Fibroblast of skin of scalp (primary cell): ENCODE results near the gene HPCAL4.

Source experiments
- DNase-seq: peaks from one replicate; pipeline ENCODE4 v3.0.0-alpha.2; 2013

The HPCAL4 gene

GRCh38 chr1:39675220-39675619 is 16.0 kb downstream of the HPCAL4 start:
- no peak for DNase-seq

GRCh38 chr1:39673215-39673614 is 18.0 kb downstream of the HPCAL4 start:
- no peak for DNase-seq

- no peak for DNase-seq
Observed at GRCh38 chr1:39672551-39672947, 18.7 kb downstream of the HPCAL4 start.

- peak; percentile 12 for DNase-seq
Observed at GRCh38 chr1:39671793-39672550, 19.3 kb downstream of the HPCAL4 start, which contains the start of gene NT5C1A. NT5C1A (minus strand) TSS chr1:39672107; CDS start chr1:39672038, 69 bp downstream.

GRCh38 chr1:39671433-39671792 is 19.8 kb downstream of the HPCAL4 start:
- DNase-seq: no peak

GRCh38 chr1:39670689-39671088 is 20.5 kb downstream of the HPCAL4 start:
- no peak for DNase-seq

- DNase-seq: no peak
Observed at GRCh38 chr1:39668894-39669293, 22.3 kb downstream of the HPCAL4 start.

- no peak for DNase-seq
Observed at GRCh38 chr1:39668111-39668510, 23.1 kb downstream of the HPCAL4 start.

GRCh38 chr1:39666772-39667171 is 24.5 kb downstream of the HPCAL4 start:
- DNase-seq: no peak

GRCh38 chr1:39663559-39663958 is 27.7 kb downstream of the HPCAL4 start:
- DNase-seq: no peak

- no peak for DNase-seq
Observed at GRCh38 chr1:39662861-39663260, 28.4 kb downstream of the HPCAL4 start.

- no peak for DNase-seq
Observed at GRCh38 chr1:39659538-39659937, 31.7 kb downstream of the HPCAL4 start.

- no peak for DNase-seq
Observed at GRCh38 chr1:39659110-39659509, 32.1 kb downstream of the HPCAL4 start.

- peak; percentile 68 for DNase-seq
Observed at GRCh38 chr1:39657923-39658485, 33.2 kb downstream of the HPCAL4 start.

- DNase-seq: peak; percentile 66
Observed at GRCh38 chr1:39657402-39657801, 33.8 kb downstream of the HPCAL4 start.

- DNase-seq: no peak
Observed at GRCh38 chr1:39656391-39656790, 34.8 kb downstream of the HPCAL4 start.

- no peak for DNase-seq
Observed at GRCh38 chr1:39655578-39656268, 35.5 kb downstream of the HPCAL4 start.

- DNase-seq: no peak
Observed at GRCh38 chr1:39654291-39654690, 36.9 kb downstream of the HPCAL4 start.

- peak; percentile 74 for DNase-seq
Observed at GRCh38 chr1:39653546-39654031, 37.6 kb downstream of the HPCAL4 start.

GRCh38 chr1:39652554-39652953 is 38.7 kb downstream of the HPCAL4 start:
- peak; percentile 63 for DNase-seq

- DNase-seq: peak; percentile 30
Observed at GRCh38 chr1:39652105-39652504, 39.1 kb downstream of the HPCAL4 start.

- DNase-seq: no peak
Observed at GRCh38 chr1:39650431-39650830, 40.8 kb downstream of the HPCAL4 start.

- no peak for DNase-seq
Observed at GRCh38 chr1:39649636-39650185, 41.5 kb downstream of the HPCAL4 start.
